ENCODE measurements around the gene BANF2.

DNA sequence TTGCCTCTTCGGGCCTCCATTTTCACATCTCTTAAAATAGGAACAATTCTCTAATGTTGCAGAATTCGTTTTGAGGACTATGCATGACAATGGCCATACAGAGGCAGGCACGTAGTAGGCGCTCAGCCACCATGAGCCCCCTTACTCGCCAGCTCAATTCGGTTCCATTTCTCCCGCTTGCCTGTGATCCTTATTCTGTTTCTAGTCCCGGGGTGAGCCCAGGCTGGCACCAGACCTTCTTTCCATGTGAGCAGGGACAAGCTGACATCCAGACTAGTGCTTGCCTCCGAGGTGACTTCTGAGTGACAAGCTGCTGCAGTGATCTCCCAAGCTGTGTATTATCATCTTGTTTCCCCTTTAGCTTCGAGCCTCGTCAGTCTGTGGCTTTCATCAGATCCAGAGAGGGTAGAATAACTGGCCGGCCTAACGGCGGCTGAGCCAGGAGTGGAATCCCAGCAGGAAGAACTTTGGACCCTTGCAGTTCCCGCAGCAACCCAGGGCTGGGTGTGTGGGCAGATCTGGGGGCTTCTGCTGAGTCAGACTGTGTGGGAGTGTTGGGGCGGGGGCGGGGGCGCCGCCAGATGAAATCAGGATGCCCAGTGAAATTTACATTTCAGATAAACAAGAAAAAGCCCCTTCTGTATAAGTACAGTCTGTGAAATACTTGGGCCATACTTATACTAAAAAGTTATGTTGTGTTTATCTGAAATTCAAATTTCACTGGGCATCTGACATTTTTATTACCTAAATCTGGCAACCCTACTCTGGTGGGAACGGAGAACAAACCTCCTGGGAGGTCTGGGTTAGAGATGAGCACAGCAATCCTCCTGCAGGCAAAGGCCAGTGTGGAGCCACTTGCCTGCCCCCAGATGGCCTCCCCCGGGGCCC lies 10.9 kb downstream of the BANF2 start:
- TF ChIP-seq, protein P1, sequence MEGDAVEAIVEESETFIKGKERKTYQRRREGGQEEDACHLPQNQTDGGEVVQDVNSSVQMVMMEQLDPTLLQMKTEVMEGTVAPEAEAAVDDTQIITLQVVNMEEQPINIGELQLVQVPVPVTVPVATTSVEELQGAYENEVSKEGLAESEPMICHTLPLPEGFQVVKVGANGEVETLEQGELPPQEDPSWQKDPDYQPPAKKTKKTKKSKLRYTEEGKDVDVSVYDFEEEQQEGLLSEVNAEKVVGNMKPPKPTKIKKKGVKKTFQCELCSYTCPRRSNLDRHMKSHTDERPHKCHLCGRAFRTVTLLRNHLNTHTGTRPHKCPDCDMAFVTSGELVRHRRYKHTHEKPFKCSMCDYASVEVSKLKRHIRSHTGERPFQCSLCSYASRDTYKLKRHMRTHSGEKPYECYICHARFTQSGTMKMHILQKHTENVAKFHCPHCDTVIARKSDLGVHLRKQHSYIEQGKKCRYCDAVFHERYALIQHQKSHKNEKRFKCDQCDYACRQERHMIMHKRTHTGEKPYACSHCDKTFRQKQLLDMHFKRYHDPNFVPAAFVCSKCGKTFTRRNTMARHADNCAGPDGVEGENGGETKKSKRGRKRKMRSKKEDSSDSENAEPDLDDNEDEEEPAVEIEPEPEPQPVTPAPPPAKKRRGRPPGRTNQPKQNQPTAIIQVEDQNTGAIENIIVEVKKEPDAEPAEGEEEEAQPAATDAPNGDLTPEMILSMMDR (IDR thresholded peaks at IDR 0.05), result no peak
- TF ChIP-seq ZFX (IDR thresholded peaks at IDR 0.05; ENCODE audit: borderline replicate concordance), result no peak

Measured in 22Rv1 (cell line).